H9 (cell line): Measurements from ENCODE around the gene CDC5L. TPM values are rescaled to one million over a fixed set of nuclear protein-coding genes. Genes with fewer than 3 reads are reported as not detected.

Experiments used
- DNase-seq: peaks from one replicate; pipeline ENCODE4 v3.0.0-alpha.2; 2017
- H2AFZ ChIP-seq: one replicate; pipeline ENCODE4 v1.6.1; 2013; ENCODE audit warnings: mild to moderate bottlenecking, low read length, control low read depth, moderate library complexity
- H2AK5ac ChIP-seq: 2 replicates; pipeline ENCODE4 v1.6.1; 2013; ENCODE audit warnings: low read length, control low read depth, mixed read lengths; ENCODE audit not compliant: insufficient read length
- H2BK120ac ChIP-seq: one replicate; pipeline ENCODE4 v1.6.1; 2013; ENCODE audit warnings: low read depth, mild to moderate bottlenecking, low read length, control low read depth, inconsistent platforms; ENCODE audit not compliant: poor library complexity, severe bottlenecking
- H2BK12ac ChIP-seq: 2 replicates; pipeline ENCODE4 v1.6.1; 2013; ENCODE audit warnings: low read length, control low read depth, mixed read lengths, low read depth; ENCODE audit not compliant: insufficient read length
- H2BK15ac ChIP-seq: 2 replicates; pipeline ENCODE4 v1.6.1; 2013; ENCODE audit warnings: low read depth, low read length, control low read depth
- H2BK20ac ChIP-seq: one replicate; pipeline ENCODE4 v1.6.1; 2013; ENCODE audit warnings: low read depth, mild to moderate bottlenecking, low read length, control low read depth, inconsistent platforms; ENCODE audit not compliant: poor library complexity, severe bottlenecking
- H2BK5ac ChIP-seq: 2 replicates; pipeline ENCODE4 v1.6.1; 2013; ENCODE audit warnings: low read length, control low read depth, mixed read lengths; ENCODE audit not compliant: insufficient read length
- H3K14ac ChIP-seq: 2 replicates; pipeline ENCODE4 v1.6.1; 2013; ENCODE audit warnings: low read length, control low read depth; ENCODE audit not compliant: insufficient read depth
- H3K18ac ChIP-seq: 2 replicates; pipeline ENCODE4 v1.6.1; 2013; ENCODE audit warnings: low read depth, mild to moderate bottlenecking, mixed read lengths, low read length, control low read depth; ENCODE audit not compliant: insufficient read length
- H3K23ac ChIP-seq: 2 replicates; pipeline ENCODE4 v1.6.1; 2013; ENCODE audit warnings: low read length, control low read depth, mixed read lengths, low read depth; ENCODE audit not compliant: insufficient read length
- H3K23me2 ChIP-seq: 2 replicates; pipeline ENCODE4 v1.6.1; 2013; ENCODE audit warnings: low read depth, mild to moderate bottlenecking, mixed read lengths, low read length, control low read depth; ENCODE audit not compliant: insufficient read length, poor library complexity, severe bottlenecking
- H3K27ac ChIP-seq: 2 replicates; pipeline ENCODE4 v1.5.1; 2013; ENCODE audit warnings: low read length, control low read depth, mixed read lengths, low read depth; ENCODE audit not compliant: insufficient read length
- H3K27me3 ChIP-seq: 2 replicates; pipeline ENCODE4 v1.6.1; 2013; ENCODE audit warnings: low read length, control low read depth, inconsistent platforms; ENCODE audit not compliant: insufficient read depth
- H3K4ac ChIP-seq: 2 replicates; pipeline ENCODE4 v1.6.1; 2013; ENCODE audit warnings: low read depth, mild to moderate bottlenecking, control low read depth, inconsistent platforms, low read length, moderate library complexity
- H3K4me1 ChIP-seq: 2 replicates; pipeline ENCODE4 v1.6.1; 2013; ENCODE audit warnings: low read length, control low read depth, inconsistent platforms; ENCODE audit not compliant: insufficient read depth
- H3K4me2 ChIP-seq: 2 replicates; pipeline ENCODE4 v1.6.1; 2013; ENCODE audit warnings: low read length, control low read depth, mixed read lengths; ENCODE audit not compliant: insufficient read length, insufficient read depth
- H3K56ac ChIP-seq: 2 replicates; pipeline ENCODE4 v1.6.1; 2013; ENCODE audit warnings: low read depth, mild to moderate bottlenecking, mixed read lengths, low read length, control low read depth; ENCODE audit not compliant: insufficient read length
- H3K79me1 ChIP-seq: 2 replicates; pipeline ENCODE4 v1.6.1; 2013; ENCODE audit warnings: low read depth, mild to moderate bottlenecking, moderate library complexity, low read length, control low read depth, inconsistent platforms; ENCODE audit not compliant: insufficient read depth, poor library complexity, severe bottlenecking
- H3K79me2 ChIP-seq: 2 replicates; pipeline ENCODE4 v1.6.1; 2013; ENCODE audit warnings: low read length, control low read depth, inconsistent platforms; ENCODE audit not compliant: insufficient read depth
- H3K9ac ChIP-seq: 2 replicates; pipeline ENCODE4 v1.6.1; 2013; ENCODE audit warnings: low read length, control low read depth, mixed read lengths; ENCODE audit not compliant: insufficient read length; ENCODE audit errors: extremely low read depth
- H3K9me3 ChIP-seq: one replicate; pipeline ENCODE4 v1.6.1; 2013; ENCODE audit warnings: low read depth, low read length, inconsistent platforms; ENCODE audit not compliant: control insufficient read depth
- H3T11ph ChIP-seq: one replicate; pipeline ENCODE4 v1.6.1; 2013; ENCODE audit warnings: mild to moderate bottlenecking, low read length, control low read depth, inconsistent platforms
- H4K20me1 ChIP-seq: one replicate; pipeline ENCODE4 v1.6.1; 2013; ENCODE audit not compliant: control insufficient read depth, insufficient read length, insufficient read depth
- H4K5ac ChIP-seq: 2 replicates; pipeline ENCODE4 v1.6.1; 2013; ENCODE audit warnings: low read depth, mild to moderate bottlenecking, mixed read lengths, low read length, control low read depth; ENCODE audit not compliant: insufficient read length
- H4K8ac ChIP-seq: replicated peaks from 2 replicates; pipeline ENCODE4 v1.6.1; 2013; ENCODE audit warnings: low read length, control low read depth, mixed read lengths, low read depth; ENCODE audit not compliant: insufficient read length
- H4K91ac ChIP-seq: 2 replicates; pipeline ENCODE4 v1.6.1; 2013; ENCODE audit warnings: low read depth, mild to moderate bottlenecking, moderate library complexity, mixed read lengths, low read length, control low read depth; ENCODE audit not compliant: insufficient read length
- H3K27ac Mint-ChIP-seq, 3 experiments: 2 replicates in 2 of 3; 3 replicates in 1 of 3; pipeline ENCODE4 v1.8.0; 2020 to 2021; ENCODE audit warnings: mixed read lengths in 3 of 3, mild to moderate bottlenecking in 1 of 3, moderate library complexity in 1 of 3
- H3K27me3 Mint-ChIP-seq: 2 replicates; pipeline ENCODE4 v1.8.0; 2021; ENCODE audit warnings: low read depth, mild to moderate bottlenecking, moderate library complexity, mixed read lengths
- H3K36me3 Mint-ChIP-seq, 3 experiments: 2 replicates in 2 of 3; 3 replicates in 1 of 3; pipeline ENCODE4 v1.8.0; 2020 to 2021; ENCODE audit warnings: low read depth in 3 of 3, mixed read lengths in 3 of 3; ENCODE audit not compliant: insufficient read depth in 1 of 3
- H3K4me1 Mint-ChIP-seq, 2 experiments: 2 replicates each; pipeline ENCODE4 v1.8.0; 2020; ENCODE audit warnings: mixed read lengths in 2 of 2
- H3K4me3 Mint-ChIP-seq, 2 experiments: 2 replicates in 1 of 2; 3 replicates in 1 of 2; pipeline ENCODE4 v1.8.0; 2020 to 2021; ENCODE audit warnings: mild to moderate bottlenecking in 2 of 2, mixed read lengths in 2 of 2, moderate library complexity in 1 of 2
- H3K9me3 Mint-ChIP-seq, 2 experiments: 2 replicates in 1 of 2; 3 replicates in 1 of 2; pipeline ENCODE4 v1.8.0; 2020; ENCODE audit warnings: mild to moderate bottlenecking in 2 of 2, mixed read lengths in 2 of 2, moderate library complexity in 1 of 2
- CTCF ChIP-seq: fragments of 200-600 bp; sonication (generic); conservative IDR thresholded peaks from 3 replicates; pipeline ENCODE4 v1.8.0; 2021; ENCODE audit warnings: antibody characterized with exemption, mild to moderate bottlenecking
- WGBS: extraction: QIAGEN DNeasy Blood & Tissue Kit; methylation state at CpG from one replicate; pipeline ENCODE4 v1.1.7; 2013; ENCODE audit warnings: missing lambda C conversion rate, low lambda C conversion rate, mixed read lengths; ENCODE audit not compliant: insufficient read length; ENCODE audit errors: extremely low coverage; 5-methylcytosine and 5-hydroxymethylcytosine counted together
- total RNA-seq: library from RNA; stranded (reverse); gene quantifications from 2 replicates; pipeline ENCODE4 v1.2.1, GENCODE V29; 2021

The CDC5L gene
- total RNA-seq, 1 experiment from 2014 or later, result 34.3 TPM

GRCh38 chr6:44485601-44486401 lies 98.3 kb downstream of the CDC5L start:
- H3K27ac Mint-ChIP-seq, result peak overlapping the region in 2 of 3 experiments; percentile 75; a peak in 4 of 7 replicates
- peak; percentile 52 for TF ChIP-seq CTCF
- H2AFZ ChIP-seq, result no peak overlapping the region

More at GRCh38 chr6:44485601-44486401, 98.3 kb downstream of the CDC5L start:
- Histone ChIP-seq H3K14ac (no peak overlapping the region), H3K18ac (no peak overlapping the region), H3K4me2 (no peak overlapping the region), H3K9me3 (no peaks in the 10 kb centered on the region), H3K79me1 (no peaks in the 10 kb centered on the region), H2BK12ac (no peak overlapping the region), H4K20me1 (no peaks in the 10 kb centered on the region), H2BK15ac (no peak overlapping the region), H2AK5ac (no peak overlapping the region), H3K23me2 (no peaks in the 10 kb centered on the region), H2BK5ac (no peak overlapping the region), H3K4ac (no peak overlapping the region), H3K27me3 (no peaks in the 10 kb centered on the region), H3K4me1 (peaks cover 4% of the 10 kb centered on the region; the same call in 1 of the 2 replicates), H3K79me2 (no peaks in the 10 kb centered on the region), H3K9ac (no peak overlapping the region), H3K56ac (no peak overlapping the region), H2BK20ac (no peak overlapping the region), H3K27ac (no peak overlapping the region), H3K23ac (no peak overlapping the region), H4K8ac (no peak overlapping the region), H4K5ac (no peak overlapping the region), H3T11ph (no peak overlapping the region), H2BK120ac (no peak overlapping the region), H4K91ac (no peak overlapping the region)
- Mint-ChIP-seq H3K4me1 (peaks cover 28 to 34% of the 10 kb centered on the region in 2 experiments), H3K36me3 (no peaks in the 10 kb centered on the region), H3K9me3 (no peaks in the 10 kb centered on the region), H3K4me3 (no peak overlapping the region), H3K27me3 (peaks cover 2% of the 10 kb centered on the region)
- DNase-seq, result no peak
- WGBS, result no CpG with 5 or more reads among the region's 12 CpGs
